SK-N-DZ (cell line): ENCODE results near the gene SPECC1.
A peak's percentile ranks its signal among the peaks of the same experiment; 100 is the strongest.
"Not testable (repeated sequence)": the region's sequence is repeated elsewhere in the genome, so short reads cannot be mapped to it uniquely, and the experiment has no call there.

Experiments
- DNase-seq: peaks from one replicate; pipeline ENCODE4 v3.0.0-alpha.2; 2015; ENCODE audit warnings: low spot score

SPECC1 gene

DNA sequence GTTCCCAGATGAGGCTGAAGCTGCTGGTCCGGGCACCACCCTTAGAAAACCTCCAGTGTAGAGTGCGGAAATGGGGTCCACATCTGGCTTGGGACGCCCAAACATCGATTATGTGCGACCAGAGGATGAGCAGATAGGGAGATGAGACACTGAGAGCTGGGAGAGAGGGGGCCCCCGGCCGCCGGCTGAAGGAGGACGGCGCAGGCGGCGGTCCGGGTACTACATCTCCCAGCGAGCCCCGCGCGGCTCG, 182 bp upstream of the SPECC1 start:
- DNase-seq: no peak

DNA sequence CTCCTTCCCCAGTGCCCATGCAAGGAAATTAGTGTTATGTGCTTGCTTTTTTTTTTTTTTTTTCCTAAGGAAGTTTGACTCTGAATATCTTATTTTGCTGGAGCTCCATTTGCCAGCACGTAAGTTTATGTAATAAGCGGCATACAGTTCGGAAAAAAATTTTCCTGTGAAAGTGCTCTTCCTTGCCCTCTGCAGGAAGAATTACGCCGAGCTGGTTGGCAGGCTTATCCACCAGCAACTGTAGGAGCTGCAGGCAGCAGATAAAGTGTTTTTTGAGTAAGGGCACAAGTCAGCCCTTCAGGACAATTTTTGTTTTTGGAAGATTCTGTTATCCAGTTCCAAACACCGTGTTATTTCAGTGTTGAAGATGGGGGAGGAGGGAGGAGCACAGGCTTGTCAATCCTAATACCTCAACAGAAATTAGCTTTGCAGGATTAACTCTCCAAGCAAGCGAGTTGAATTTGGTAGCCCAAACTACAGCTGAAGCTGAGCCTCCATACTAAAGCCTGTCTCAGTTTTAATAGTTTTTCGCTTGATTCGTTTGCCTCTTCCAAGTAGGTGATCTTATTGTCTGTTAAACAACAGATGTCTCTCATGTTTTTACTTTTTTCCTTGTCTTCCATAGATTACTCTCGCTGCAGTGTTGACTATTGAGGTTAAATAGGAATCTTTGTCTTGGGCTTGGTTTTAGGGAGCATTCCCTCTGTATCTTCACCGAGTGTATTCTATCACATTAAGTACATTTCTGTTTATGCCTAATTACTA, 1.1 kb downstream of the SPECC1 start:
- peak; percentile 37 for DNase-seq

DNA sequence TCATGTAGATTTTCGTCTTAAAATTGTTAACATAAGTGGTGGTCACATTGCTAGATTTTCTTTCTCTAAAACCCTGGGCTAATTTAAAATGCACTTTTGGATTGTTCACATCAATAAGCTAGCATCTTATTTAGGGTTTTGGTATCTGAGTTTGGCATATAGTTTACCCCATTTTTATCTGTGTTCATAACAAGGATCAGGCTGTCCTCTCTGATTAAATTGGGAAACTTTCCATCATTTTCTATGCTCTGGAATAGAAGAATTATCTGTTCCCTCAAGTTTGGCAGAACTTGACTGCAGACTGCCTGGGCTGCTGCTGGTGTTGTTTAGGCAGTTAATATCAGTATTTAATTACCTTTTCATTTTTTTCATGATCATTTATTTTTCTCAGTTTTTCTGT, 1.8 kb downstream of the SPECC1 start:
- DNase-seq: no peak

DNA sequence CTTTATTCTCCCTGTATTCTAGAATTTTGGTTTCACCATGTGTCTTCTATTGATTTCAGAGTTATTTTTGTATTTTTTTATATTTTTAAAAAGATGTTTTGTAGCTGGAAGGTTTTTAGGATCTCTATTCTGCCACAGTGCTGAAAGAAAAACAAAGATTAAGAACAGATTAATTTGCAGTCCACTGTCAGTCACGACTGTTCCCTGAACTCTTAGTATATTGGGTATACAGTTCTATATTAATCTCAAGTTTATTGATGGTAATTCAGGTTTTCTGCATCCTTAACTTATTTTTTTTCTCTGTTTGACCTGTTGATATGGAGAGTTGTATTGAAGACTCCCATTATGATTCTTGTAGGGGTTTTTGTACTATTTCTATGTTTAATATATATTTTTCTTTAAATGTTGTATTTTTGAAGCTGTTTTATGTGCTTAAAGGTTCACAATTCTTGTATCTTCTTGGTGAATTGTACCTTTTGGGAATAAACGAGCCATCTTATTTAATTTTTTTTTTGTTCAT, 2.9 kb downstream of the SPECC1 start:
- no peak for DNase-seq

DNA sequence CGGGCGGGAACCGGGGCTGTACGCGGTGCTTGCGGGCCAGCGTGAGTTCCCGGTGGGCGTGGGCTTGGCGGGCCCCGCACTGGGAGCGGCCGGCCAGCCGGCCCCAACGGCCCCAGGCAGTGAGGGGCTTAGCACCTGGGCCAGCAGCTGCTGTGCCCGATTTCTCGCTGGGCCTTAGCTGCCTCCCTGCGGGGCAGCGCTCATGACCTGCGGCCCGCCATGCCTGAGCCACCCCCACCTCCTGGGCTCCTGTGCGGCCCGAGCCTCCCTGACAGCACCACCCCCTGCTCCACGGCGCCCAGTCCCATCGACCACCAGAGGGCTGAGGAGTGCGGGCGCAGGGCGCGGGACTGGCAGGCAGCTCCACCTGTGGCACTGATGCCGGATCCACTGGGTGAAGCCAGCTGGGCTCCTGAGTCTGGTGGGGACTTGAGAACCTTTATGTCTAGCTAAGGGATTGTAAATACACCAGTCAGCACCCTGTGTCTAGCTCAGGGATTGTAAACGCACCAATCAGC, 7.4 kb downstream of the SPECC1 start:
- not testable (repeated sequence) for DNase-seq

DNA sequence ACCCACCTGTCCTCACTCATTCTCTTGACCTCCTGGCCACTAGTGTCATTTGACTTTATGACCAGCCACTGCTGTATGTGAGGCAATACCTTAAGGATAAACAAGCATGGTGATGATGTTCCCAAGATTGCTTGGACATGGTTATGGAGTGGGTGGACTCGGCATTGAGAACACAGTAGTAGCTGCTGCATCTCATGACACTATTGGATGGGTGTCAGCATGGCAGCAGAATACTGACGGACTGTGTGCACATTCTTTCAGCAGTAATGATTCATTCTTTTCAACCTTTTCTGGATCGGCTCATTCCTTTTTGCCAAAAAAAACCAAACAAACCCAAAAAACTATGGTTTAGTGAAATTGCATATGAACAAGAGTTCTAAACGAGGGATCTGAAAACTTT, 13.5 kb downstream of the SPECC1 start:
- no peak for DNase-seq

DNA sequence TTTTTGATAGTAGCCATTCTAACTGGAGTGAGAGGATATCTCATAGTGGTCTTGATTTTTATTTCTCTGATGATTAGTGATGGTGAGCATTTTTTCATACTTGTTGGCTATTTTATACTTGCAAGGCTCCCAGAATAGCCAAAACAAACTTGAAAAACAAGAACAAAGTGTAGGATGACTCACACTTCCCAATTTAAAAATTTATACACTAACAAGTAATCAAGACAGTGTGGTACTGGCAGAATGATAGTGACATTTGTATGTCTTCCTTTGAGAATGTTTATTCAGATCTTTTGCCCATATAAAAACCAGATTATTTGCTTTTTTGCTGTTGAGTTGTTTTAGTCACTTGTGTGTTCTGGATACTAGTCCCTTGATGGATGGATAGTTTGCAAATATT, 17.8 kb downstream of the SPECC1 start:
- DNase-seq: no peak

DNA sequence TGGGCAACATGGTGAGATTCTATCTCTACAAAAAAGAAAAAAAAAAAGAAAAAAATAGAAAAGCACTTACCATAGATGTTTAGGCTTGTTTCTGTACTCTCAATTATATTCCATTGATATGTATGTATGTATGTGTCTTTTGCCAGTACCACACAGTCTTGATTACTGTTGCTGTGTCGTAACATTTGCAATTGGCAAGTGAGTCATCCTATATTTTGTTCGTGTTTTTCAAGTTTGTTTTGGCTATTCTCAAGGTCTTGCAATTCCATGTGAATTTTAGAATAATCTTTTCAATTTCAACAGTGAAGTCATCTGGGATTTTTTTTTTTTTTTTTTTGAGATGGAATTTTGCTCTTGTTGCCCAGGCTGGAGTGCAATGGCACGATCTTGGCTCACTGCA, 19.3 kb downstream of the SPECC1 start:
- DNase-seq: no peak

DNA sequence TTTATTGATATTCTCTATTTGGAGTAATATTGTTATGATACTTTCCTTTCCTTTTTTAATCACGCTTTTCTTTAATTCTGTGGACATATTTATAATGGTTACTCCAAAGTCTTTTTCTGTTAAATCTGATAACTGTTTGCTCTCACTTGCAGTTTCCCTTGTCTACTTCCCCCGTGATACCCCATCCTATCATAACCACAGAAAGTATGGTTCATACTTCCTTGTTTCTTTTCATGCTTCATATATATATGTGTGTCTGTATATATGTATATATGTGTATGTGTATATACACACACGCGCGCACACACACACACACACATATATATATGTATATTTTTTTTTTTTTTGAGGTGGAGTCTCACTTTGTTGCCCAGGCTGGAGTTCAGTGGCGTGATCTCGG, 23.5 kb downstream of the SPECC1 start:
- DNase-seq: no peak

DNA sequence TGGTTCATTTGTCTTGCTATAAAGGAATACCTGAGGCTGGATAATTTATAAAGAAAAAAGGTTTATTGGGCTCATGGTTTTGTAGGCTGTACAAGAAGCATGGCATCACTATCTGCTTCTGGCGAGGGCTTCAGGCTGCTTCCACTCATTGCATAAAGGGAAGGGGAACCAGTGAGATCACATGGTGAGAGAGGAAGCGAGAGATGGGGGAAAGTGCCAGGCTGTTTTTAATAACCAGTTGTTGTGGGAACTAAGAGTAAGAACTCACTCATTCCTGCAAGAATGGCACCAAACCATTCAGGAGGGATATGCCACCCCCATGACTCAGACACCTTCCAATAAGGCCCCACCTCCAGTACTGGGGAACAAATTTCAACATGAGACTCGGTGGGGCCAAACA, 24.3 kb downstream of the SPECC1 start:
- DNase-seq: no peak

DNA sequence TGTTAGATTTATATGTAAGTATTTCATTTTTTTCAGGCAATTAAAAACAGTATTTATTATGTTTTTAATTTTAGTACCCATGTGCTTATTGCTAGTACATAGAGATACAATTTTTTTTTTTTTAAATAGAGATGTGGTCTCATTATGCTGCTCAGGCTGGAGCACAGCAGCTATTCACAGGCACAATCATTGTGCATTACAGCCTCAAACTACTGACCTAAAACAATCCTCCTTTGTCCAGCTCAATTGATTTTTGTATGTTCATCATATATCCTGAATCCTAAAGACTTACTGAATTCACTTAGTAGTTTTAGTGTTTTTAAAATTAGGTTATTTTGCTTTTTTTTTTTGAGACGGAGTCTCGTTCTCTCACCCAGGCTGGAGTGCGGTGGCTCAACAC, 26.3 kb downstream of the SPECC1 start:
- DNase-seq: no peak

DNA sequence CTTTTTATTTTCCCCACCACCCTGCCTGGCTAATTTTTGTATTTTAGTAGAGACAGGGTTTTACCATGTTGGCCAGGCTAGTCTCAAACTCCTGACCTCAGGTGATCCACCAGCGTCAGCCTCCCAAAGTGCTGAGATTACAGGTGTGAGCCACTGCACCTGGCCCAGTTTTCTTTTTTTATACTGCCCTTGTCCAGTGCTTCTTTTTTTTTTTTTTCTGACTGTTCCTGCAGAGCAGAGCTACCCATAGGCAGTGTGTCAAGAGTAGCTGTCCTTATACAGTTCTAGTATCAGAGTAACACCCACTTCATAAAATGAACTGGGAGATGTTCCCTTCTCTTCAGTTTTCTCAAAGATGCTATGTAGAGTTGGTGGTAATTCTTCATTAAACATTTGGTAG, 28.1 kb downstream of the SPECC1 start:
- not testable (repeated sequence) for DNase-seq

DNA sequence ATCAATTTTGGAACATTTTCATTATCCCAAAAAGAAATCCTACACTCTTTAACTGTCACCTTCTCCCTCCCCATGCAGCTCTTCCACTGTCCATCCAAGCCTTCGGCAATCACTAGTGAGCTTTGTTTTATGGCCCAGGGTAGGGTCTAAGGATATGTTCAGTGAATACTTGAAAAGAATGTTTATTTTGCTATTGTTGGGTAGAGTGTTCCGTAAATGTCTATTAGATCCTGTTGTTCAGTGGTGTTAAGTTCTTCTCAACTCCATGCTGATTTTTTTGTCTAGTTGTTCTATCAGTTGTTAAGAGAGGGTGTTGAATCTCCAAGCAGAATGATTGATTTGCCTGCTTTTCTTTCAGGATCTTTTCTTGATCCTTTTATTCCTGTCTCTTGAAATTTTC, 29.9 kb downstream of the SPECC1 start:
- DNase-seq: no peak

DNA sequence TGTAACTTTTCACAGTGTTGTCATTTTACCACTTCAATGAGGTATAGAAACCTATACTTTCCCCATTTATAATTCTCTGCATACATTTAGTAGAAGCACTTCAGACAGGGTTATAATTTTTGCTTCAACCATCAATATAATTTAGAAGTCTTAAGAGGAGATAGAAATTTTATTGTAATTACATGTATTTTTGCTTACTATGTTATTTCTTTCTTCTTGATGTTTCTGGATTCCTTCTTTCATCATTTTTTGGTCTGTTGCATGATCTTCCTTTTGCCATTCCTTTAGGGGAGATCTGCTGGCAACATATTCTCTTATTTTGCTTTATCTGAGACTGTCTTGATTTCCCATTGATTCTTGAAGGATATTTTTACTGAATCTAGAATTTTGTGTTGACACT, 31.1 kb downstream of the SPECC1 start:
- no peak for DNase-seq

DNA sequence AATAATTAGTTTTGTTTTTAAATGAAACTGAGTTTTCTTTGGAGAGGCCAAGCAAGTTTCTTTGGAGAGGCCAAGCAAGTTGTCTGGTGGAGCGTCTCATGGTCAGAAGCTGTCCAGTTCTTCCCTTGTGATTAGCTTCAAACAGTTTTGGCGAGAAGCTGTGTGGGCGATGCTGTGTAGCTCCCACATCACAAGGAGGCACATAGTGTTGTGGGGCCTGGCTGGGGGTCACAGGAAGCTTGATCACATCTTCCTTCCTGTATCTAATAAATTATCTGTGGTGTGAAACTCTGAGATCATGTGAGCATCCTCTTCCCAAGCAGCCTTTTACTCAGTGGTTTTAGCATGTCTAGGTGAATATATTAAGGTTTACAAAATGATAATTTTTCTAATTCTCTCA, 33.9 kb downstream of the SPECC1 start:
- no peak for DNase-seq

DNA sequence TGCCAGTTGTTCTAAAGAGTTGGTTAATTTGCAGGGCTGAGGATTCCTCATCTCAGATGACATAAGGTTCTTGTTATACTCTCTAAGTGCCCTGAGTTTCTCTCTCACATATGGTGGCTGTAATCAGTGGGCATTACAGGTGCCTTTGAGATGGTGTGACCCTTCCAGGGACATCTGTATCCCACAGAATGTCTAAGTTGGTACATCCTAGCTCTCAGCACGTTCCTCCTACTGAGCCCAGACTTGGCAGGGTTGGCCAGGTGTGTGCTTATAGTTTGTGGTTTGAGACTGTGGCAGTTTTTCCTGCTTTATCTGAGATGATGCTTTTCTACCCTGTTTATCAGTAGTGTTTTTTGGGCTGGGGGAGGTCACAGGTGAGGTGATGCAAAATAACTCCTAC, 36.3 kb downstream of the SPECC1 start:
- DNase-seq: no peak

DNA sequence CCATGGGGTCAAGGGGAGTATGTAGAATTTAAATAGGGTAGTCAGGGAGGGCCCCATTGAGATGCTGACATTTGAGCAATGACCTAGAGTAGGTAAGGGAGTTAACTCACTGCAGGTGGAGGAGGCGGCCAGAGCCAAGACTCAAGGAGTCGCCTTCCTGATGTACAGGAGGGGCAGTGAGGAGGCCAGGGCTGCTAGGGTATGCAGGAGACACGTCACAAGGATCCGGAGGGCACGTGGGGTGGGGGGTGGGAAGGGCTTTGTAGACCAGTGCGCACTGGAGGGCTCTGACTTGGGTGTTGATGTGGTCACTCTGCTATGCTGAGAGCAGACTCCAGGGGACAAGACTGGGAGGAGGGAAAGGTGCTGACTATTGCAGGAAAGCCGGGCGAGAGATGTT, 37.5 kb downstream of the SPECC1 start:
- no peak for DNase-seq

DNA sequence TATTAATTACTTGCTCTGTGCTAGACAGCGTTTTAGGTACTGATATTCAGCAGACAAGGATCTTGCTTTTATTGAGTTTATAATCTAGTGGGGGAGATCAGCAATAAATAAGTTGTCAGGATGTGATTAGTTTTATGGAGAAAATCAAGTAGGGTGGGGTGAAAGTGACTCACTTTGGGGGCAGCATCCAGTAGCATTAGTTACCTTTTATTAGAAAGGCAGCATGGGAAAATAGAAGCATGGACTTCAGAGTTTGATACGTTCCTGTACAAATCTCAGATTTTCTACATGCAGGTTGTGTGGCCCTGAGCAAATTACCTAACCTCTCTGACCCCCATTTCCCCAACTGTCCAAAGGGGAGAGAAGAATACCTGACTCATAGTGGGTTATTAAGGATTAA, 42.5 kb downstream of the SPECC1 start:
- DNase-seq: no peak

DNA sequence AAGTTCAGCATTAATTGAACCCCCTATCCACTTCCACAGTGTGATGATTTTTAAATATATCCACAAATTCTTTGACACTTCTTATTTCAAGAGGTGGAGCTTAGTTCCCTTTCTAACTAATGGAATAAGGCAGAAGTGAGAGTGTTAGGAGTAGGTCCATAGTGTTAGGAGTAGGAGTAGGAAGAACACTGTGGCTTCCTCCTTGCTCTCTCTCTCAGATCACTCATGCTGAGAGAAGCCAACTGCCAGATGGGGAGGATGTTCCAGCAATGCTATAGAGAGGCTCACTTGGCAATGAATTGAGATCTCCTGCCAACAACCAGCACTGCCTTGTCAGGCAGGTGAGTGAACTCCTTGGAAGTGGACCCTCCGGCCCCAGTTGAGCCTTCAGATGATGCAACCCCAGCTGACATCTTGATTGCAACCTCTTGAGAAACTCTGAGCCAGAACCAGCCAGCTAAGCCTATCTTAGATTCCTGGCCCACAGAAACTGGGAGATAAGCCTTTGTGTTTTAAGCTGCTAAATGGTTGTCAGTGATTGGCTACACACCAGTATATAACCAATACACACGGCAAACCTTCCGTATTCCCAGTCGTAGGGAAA, 44.3 kb downstream of the SPECC1 start:
- DNase-seq: no peak

DNA sequence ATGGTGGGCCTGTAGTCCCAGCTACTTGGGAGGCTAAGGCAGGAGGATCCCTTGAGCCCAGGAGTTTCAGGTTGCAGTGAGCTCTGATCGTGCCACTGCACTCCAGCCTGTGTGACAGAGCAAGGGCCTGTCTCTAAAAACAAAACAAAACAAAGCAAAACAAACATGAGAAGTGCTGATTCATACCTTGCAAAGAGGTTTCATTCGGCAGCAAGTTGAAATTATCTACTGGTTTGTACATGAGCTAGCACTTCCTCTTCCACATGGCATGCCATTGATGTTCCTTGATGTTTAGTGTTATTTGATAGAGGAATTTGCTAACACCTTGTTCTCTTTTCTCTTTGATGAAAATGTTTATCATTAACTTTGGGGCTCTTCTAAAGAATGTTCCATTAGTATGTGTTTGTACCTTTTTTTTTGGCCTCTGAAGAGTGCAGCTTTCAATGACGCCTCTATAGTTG, 50.6 kb downstream of the SPECC1 start:
- no peak for DNase-seq

DNA sequence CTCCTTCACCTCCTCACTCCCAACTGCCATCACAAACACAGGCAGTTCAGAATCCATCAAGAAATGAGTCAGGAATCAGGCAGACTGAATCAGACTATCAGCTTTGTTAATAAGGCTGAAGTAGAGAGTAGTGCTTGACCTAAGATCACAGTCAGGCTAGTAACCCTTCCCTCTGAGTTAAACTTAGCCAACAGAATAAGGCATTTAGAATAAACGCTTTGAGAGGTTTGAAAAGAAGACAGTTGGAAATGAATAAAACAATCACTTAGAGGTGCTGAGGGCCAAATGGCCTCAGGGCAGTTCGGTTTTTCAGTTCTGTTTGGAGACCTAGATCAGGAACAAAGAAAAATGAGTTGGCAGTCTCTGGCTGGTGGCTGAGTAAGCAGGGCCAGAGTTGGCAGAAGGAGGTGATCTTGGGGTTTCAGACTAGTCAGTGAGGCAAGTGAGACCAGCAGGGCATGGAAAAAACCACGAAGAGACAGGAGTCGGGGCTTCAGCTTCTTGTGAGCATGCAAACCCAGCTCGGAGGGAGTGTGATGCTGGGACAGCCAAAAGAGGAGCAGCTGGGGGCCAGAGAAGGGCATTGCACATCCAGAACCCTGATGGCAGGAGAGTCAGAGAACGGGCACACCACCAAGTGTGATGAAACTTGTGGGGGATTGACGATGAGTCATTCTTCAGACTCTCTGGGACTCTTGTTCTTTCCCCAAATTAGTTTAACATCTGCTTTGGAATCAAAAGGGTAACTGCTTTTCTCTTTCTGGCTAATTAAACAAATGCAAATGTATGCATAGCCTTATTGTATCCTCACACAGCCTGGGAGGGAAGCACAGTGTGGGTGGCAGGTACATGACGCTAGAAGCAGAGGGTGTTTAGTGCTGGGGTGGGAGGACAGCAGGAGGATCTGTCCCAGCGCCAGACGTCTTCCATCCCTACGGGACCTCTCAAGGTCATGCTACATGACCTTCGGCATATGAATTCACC, 54.8 kb downstream of the SPECC1 start:
- DNase-seq: no peak

DNA sequence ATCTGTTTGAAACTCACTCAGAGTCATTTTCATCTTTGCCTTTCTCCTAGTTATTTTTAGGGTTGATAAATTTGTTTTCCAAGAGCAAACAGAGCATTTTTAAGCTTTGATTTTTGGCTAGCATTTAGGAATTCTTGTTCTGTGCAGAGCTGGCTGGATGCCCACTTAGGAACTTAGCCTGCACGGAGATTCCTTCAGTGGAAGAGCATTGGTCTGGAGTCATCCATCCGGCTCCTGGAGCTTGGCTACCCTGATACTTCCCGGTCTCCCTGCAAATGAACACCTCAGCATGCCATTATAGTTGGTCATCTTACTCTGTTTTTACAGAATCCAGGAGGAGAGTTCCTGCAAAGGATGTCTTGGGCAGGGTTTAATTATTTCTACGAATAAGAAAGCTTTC, 57.1 kb downstream of the SPECC1 start:
- DNase-seq: no peak
